Endothelial cell (in vitro differentiated cells): ENCODE results near the gene EBF3. TPM values are rescaled to one million over a fixed set of nuclear protein-coding genes. Genes with fewer than 3 reads are reported as not detected.

Experiments
- DNase-seq: peaks from one replicate; pipeline ENCODE4 v3.0.0; 2021; ENCODE audit warnings: low spot score
- H3K27ac Mint-ChIP-seq: one replicate; pipeline ENCODE4 v1.8.0; 2021; ENCODE audit warnings: mixed read lengths, inconsistent platforms; ENCODE audit not compliant: unreplicated experiment
- H3K27me3 Mint-ChIP-seq: one replicate; pipeline ENCODE4 v1.8.0; 2021; ENCODE audit warnings: mild to moderate bottlenecking, moderate library complexity, mixed read lengths, inconsistent platforms; ENCODE audit not compliant: unreplicated experiment
- H3K36me3 Mint-ChIP-seq: one replicate; pipeline ENCODE4 v1.8.0; 2021; ENCODE audit warnings: mild to moderate bottlenecking, low read depth, mixed read lengths, inconsistent platforms; ENCODE audit not compliant: unreplicated experiment
- H3K4me1 Mint-ChIP-seq: one replicate; pipeline ENCODE4 v1.8.0; 2021; ENCODE audit warnings: mild to moderate bottlenecking, mixed read lengths, inconsistent platforms; ENCODE audit not compliant: unreplicated experiment
- H3K4me3 Mint-ChIP-seq: one replicate; pipeline ENCODE4 v1.8.0; 2021; ENCODE audit warnings: mild to moderate bottlenecking, mixed read lengths, inconsistent platforms; ENCODE audit not compliant: unreplicated experiment
- H3K9me3 Mint-ChIP-seq: one replicate; pipeline ENCODE4 v1.8.0; 2021; ENCODE audit warnings: mixed read lengths, inconsistent platforms; ENCODE audit not compliant: unreplicated experiment
- CTCF ChIP-seq: fragments of 200-600 bp; sonication (generic); IDR thresholded peaks from one replicate; pipeline ENCODE4 v1.5.0; 2021; ENCODE audit warnings: antibody characterized with exemption; ENCODE audit not compliant: unreplicated experiment
- total RNA-seq: library from RNA; stranded (reverse); fragmentation: NEBNext Ultra II Directional; extraction: Animal tissue kit (Norgen Biotek cat#: 25700); gene quantifications from one replicate; pipeline ENCODE4 v1.2.1, GENCODE V29; 2021; ENCODE audit not compliant: unreplicated experiment

Gene EBF3
- total RNA-seq, 1 donor from 2014 or later = 1.3 TPM

- H3K4me1 Mint-ChIP-seq = peaks cover 5% of the 10 kb centered on the region
- no peak for TF ChIP-seq CTCF
- no peaks in the 10 kb centered on the region for H3K9me3 Mint-ChIP-seq
- no peak overlapping the region for H3K4me3 Mint-ChIP-seq
- H3K36me3 Mint-ChIP-seq = no peaks in the 10 kb centered on the region
- no peak overlapping the region for H3K27ac Mint-ChIP-seq
- peaks cover 2% of the 10 kb centered on the region for H3K27me3 Mint-ChIP-seq
- no peak for DNase-seq
Observed at GRCh38 chr10:129870961-129871621, 93.0 kb downstream of the EBF3 start.

DNA sequence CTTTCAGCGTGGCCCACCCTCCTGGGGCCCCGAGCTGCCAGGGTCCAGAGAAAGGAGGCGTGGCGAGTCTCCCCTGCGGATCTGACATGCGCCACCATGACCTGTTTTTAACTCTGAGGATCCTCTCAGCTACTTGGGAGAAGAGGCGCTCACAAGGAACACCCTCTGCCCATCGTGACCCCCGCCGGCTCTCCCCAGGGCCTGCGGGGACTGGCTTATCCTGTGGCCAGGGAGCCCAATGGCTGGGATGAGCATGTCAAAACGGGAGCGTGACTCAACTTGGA lies 93.7 kb downstream of the EBF3 start:
- H3K4me3 Mint-ChIP-seq = no peak overlapping the region
- peaks cover 2% of the 10 kb centered on the region for H3K27me3 Mint-ChIP-seq
- peaks cover 5% of the 10 kb centered on the region for H3K4me1 Mint-ChIP-seq
- H3K27ac Mint-ChIP-seq = no peak overlapping the region
- DNase-seq = no peak
- no peak for TF ChIP-seq CTCF
- H3K36me3 Mint-ChIP-seq = no peaks in the 10 kb centered on the region
- no peaks in the 10 kb centered on the region for H3K9me3 Mint-ChIP-seq

- H3K9me3 Mint-ChIP-seq = no peaks in the 10 kb centered on the region
- TF ChIP-seq CTCF = no peak
- DNase-seq = no peak
- peaks cover 2% of the 10 kb centered on the region for H3K27me3 Mint-ChIP-seq
- H3K27ac Mint-ChIP-seq = no peak overlapping the region
- no peak overlapping the region for H3K4me3 Mint-ChIP-seq
- H3K36me3 Mint-ChIP-seq = no peaks in the 10 kb centered on the region
- peaks cover 5% of the 10 kb centered on the region for H3K4me1 Mint-ChIP-seq
Observed at GRCh38 chr10:129869596-129870473, 94.2 kb downstream of the EBF3 start.

- Mint-ChIP-seq H3K4me3 (no peak overlapping the region), H3K27ac (no peak overlapping the region)
- no peak for TF ChIP-seq CTCF
Observed at GRCh38 chr10:129868449-129869035, 95.5 kb downstream of the EBF3 start.

More at GRCh38 chr10:129868449-129869035, 95.5 kb downstream of the EBF3 start:
- no peak for DNase-seq
- H3K4me1 Mint-ChIP-seq = peaks cover 5% of the 10 kb centered on the region
- H3K27me3 Mint-ChIP-seq = peaks cover 2% of the 10 kb centered on the region
- H3K36me3 Mint-ChIP-seq = no peaks in the 10 kb centered on the region
- H3K9me3 Mint-ChIP-seq = no peaks in the 10 kb centered on the region
